Spleen (tissue), 7 donors: ENCODE results near the gene C5orf15.

Source experiments
- POLR2A ChIP-seq, 3 donors: fragments of 450-650 bp; IDR thresholded peaks; one replicate each; pipeline ENCODE4 v1.5.1; 2017; ENCODE audit warnings: antibody characterized with exemption in 3 of 3, mild to moderate bottlenecking in 1 of 3
- POLR2AphosphoS5 ChIP-seq, 3 donors: sonication (generic); formaldehyde crosslinking; IDR thresholded peaks; one replicate each; pipeline ENCODE4 v1.5.1; 2017; ENCODE audit warnings: antibody characterized with exemption in 3 of 3
- TF ChIP-seq, protein P1 (sequence below), 11 experiments: fragments of 200-600 bp in 7 of 11; fragments of 450-650 bp in 4 of 11; sonication (generic) in 4 of 11; IDR thresholded peaks in 8 of 11; conservative IDR thresholded peaks in 3 of 11; 1 replicate in 7 of 11; 2 replicates in 4 of 11; pipeline versions ENCODE4 v1.4.0 to v1.8.0; 2016 to 2021; ENCODE audit warnings: antibody characterized with exemption in 11 of 11, inconsistent platforms in 4 of 11, mild to moderate bottlenecking in 1 of 11
- donor health status: DM: no; HTN: no; CAD: no; lungs with moderate emphysema.
- donor health status: DM: no; HTN: no; CAD: no.
- donor health status: DM: no; HTN: no; CAD: no.

DNA sequence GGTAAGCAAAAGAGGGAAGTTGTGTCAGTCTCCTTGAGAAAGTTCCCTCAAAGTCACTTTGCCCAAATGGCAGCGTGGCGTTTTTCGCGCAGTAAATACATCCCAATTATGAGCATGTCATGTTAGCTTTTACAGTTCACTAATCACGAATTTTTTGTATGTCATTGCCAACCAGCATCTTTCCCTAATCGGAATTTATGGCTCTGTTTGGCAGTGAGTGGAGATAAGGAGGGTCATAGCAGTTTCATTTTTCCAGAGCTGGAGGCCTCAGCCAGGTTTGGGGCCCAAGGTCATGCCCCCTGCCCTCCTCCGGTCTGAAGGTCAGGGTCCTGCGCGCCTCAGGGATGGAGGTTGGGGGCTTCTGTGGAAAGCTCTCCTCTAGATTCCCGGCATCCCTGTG, 50.1 kb downstream of the C5orf15 start:
- TF ChIP-seq, protein P1, sequence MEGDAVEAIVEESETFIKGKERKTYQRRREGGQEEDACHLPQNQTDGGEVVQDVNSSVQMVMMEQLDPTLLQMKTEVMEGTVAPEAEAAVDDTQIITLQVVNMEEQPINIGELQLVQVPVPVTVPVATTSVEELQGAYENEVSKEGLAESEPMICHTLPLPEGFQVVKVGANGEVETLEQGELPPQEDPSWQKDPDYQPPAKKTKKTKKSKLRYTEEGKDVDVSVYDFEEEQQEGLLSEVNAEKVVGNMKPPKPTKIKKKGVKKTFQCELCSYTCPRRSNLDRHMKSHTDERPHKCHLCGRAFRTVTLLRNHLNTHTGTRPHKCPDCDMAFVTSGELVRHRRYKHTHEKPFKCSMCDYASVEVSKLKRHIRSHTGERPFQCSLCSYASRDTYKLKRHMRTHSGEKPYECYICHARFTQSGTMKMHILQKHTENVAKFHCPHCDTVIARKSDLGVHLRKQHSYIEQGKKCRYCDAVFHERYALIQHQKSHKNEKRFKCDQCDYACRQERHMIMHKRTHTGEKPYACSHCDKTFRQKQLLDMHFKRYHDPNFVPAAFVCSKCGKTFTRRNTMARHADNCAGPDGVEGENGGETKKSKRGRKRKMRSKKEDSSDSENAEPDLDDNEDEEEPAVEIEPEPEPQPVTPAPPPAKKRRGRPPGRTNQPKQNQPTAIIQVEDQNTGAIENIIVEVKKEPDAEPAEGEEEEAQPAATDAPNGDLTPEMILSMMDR (IDR thresholded peaks at IDR 0.05 in 8 of 11, conservative IDR thresholded peaks at IDR 0.05 in 3 of 11): no peak
- TF ChIP-seq POLR2AphosphoS5 (IDR thresholded peaks at IDR 0.05) (no peak), POLR2A (IDR thresholded peaks at IDR 0.05) (no peak)
